Thyroid gland (tissue), 4 donors: ENCODE data around the gene NUDT14.

ENCODE experiments used
- CTCF ChIP-seq, 6 experiments: fragments of 200-600 bp in 3 of 6; fragments of 450-650 bp in 3 of 6; sonication (generic) in 3 of 6; IDR thresholded peaks; one replicate each; pipeline ENCODE4 v1.5.1; 2016 to 2019; ENCODE audit warnings: antibody characterized with exemption in 6 of 6, mild to moderate bottlenecking in 2 of 6, inconsistent platforms in 1 of 6, moderate library complexity in 1 of 6
- POLR2A ChIP-seq, 2 donors: fragments of 450-650 bp; IDR thresholded peaks; one replicate each; pipeline ENCODE4 v1.6.1; 2017; ENCODE audit warnings: antibody characterized with exemption in 2 of 2, mild to moderate bottlenecking in 2 of 2, moderate library complexity in 1 of 2

GRCh38 chr14:105137481-105138020, 43.6 kb downstream of the NUDT14 start:
- no peak for TF ChIP-seq CTCF (IDR thresholded peaks at IDR 0.05)
- no peak for TF ChIP-seq POLR2A (IDR thresholded peaks at IDR 0.05)
